SU-DHL-6 (cell line): Measurements from ENCODE around the gene TES.
"Not testable (repeated sequence)": the region's sequence is repeated elsewhere in the genome, so short reads cannot be mapped to it uniquely, and the experiment has no call there.

Source experiments
- H2AFZ ChIP-seq: fragments of 200-600 bp; sonication (generic); 2 replicates; pipeline ENCODE4 v1.6.1; 2014; ENCODE audit warnings: low read depth, mild to moderate bottlenecking, moderate library complexity, mixed read lengths, antibody characterized with exemption, low read length; ENCODE audit not compliant: severe bottlenecking
- H3F3A ChIP-seq: fragments of 200-600 bp; shearing (Covaris generic); 2 replicates; pipeline ENCODE4 v1.6.0; 2016; ENCODE audit warnings: antibody characterized with exemption, mild to moderate bottlenecking; ENCODE audit not compliant: insufficient read depth
- H3K27ac ChIP-seq: fragments of 200-600 bp; sonication (generic); 2 replicates; pipeline ENCODE4 v1.5.1; 2016; ENCODE audit warnings: low read depth, mild to moderate bottlenecking, low read length, moderate library complexity, mixed read lengths
- H3K27me3 ChIP-seq: fragments of 200-600 bp; sonication (generic), shearing (Covaris generic); 2 replicates; pipeline ENCODE4 v1.6.0; 2014; ENCODE audit warnings: mild to moderate bottlenecking, low read length
- H3K36me3 ChIP-seq: fragments of 200-600 bp; sonication (generic); 2 replicates; pipeline ENCODE4 v1.6.1; 2014; ENCODE audit warnings: mild to moderate bottlenecking, low read length, mixed read lengths
- H3K4me2 ChIP-seq: fragments of 300-600, 200-600 bp; shearing (Covaris generic), sonication (generic); 2 replicates; pipeline ENCODE4 v1.6.0; 2014; ENCODE audit warnings: low read length, low read depth, mild to moderate bottlenecking; ENCODE audit not compliant: poor library complexity, severe bottlenecking
- H3K4me3 ChIP-seq: fragments of 200-600 bp; sonication (generic); 2 replicates; pipeline ENCODE4 v1.5.1; 2014; ENCODE audit warnings: antibody characterized with exemption, low read length, mild to moderate bottlenecking, mixed read lengths; ENCODE audit not compliant: insufficient read depth, poor library complexity, severe bottlenecking
- H3K79me2 ChIP-seq: fragments of 200-600 bp; sonication (generic); 2 replicates; pipeline ENCODE4 v1.6.1; 2014; ENCODE audit warnings: mild to moderate bottlenecking, low read length, moderate library complexity; ENCODE audit not compliant: insufficient read depth
- H3K9ac ChIP-seq: fragments of 200-600 bp; sonication (generic); 2 replicates; pipeline ENCODE4 v1.7.0; 2014; ENCODE audit warnings: mild to moderate bottlenecking, low read length
- H3K9me2 ChIP-seq: fragments of 200-600 bp; sonication (generic); replicated peaks from 2 replicates; pipeline ENCODE4 v1.6.1; 2014; ENCODE audit warnings: low read length; ENCODE audit not compliant: insufficient read depth
- H3K9me3 ChIP-seq: fragments of 200-600 bp; sonication (generic); 2 replicates; pipeline ENCODE4 v1.6.1; 2014; ENCODE audit warnings: low read length, mixed read lengths; ENCODE audit not compliant: insufficient read depth
- H4K20me1 ChIP-seq: fragments of 200-600 bp; sonication (generic); 2 replicates; pipeline ENCODE4 v1.6.1; 2014; ENCODE audit warnings: low read depth, mild to moderate bottlenecking, antibody characterized with exemption, low read length, moderate library complexity, mixed read lengths
- CTCF ChIP-seq: fragments of 200-600 bp; sonication (generic); IDR thresholded peaks from one replicate; pipeline ENCODE4 v1.5.1; 2017; ENCODE audit warnings: antibody characterized with exemption, mild to moderate bottlenecking, low read length, moderate library complexity; ENCODE audit not compliant: insufficient read depth, poor library complexity, severe bottlenecking
- EZH2phosphoT487 ChIP-seq: fragments of 200-600 bp; sonication (generic), shearing (Covaris generic); conservative IDR thresholded peaks from 2 replicates; pipeline ENCODE4 v1.6.1; 2018; ENCODE audit warnings: mild to moderate bottlenecking, antibody characterized with exemption, low read length, moderate library complexity, mixed read lengths

Gene TES

GRCh38 chr7:116173051-116174028, 37.0 kb upstream of the TES start:
- Histone ChIP-seq H3K27me3 (no peaks in the 10 kb centered on the region), H2AFZ (no peak overlapping the region), H3K79me2 (no peaks in the 10 kb centered on the region), H3K9ac (no peak overlapping the region), H3K4me2 (no peak overlapping the region), H3K36me3 (no peaks in the 10 kb centered on the region), H3K27ac (no peak overlapping the region), H4K20me1 (no peaks in the 10 kb centered on the region), H3K9me2 (no peaks in the 10 kb centered on the region), H3K4me3 (no peak overlapping the region), H3F3A (no peaks in the 10 kb centered on the region), H3K9me3 (no peaks in the 10 kb centered on the region)
- no peak for TF ChIP-seq EZH2phosphoT487
- no peak for TF ChIP-seq CTCF

DNA sequence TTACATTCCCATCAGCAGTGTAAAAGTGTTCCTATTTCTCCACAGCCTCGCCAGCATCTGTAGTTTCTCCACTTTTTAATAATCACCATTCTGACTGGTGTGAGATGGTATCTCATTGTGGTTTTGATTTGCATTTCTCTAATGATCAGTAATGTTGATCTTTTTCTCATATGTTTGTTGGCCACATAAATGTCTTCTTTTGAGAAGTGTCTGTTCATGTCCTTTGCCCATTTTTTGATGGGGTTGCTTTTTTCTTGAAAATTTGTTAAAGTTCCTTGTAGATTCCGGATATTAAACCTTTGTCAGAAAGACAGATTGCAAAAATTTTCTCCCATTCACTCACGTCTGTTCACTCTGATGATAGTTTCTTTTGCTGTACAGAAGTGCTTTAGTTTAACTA, 35.2 kb upstream of the TES start:
- not testable (repeated sequence) for H3K36me3 ChIP-seq, H3K4me2 ChIP-seq, H3K9me2 ChIP-seq

DNA sequence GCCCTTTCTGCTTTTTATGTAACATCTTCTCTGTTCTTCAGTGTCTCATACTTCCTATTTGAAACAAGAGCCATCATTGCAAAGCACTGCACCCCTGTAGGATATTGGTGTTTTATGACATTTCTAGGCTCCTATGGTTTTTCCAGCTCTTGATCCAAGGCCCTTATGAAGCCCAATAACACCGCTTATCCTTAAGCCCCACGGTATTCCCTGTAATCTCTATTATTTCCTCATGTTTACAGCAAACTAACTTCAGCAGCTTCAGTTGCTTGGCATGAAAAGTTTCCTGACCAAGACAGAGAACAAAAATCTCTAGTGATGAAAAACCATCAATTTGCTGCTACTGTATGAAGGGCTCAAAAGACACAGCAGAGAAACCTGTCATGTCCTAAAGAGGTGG, 34.1 kb upstream of the TES start:
- no peaks in the 10 kb centered on the region for H3K36me3 ChIP-seq
- no peak overlapping the region for H3K9ac ChIP-seq
- no peaks in the 10 kb centered on the region for H3K9me3 ChIP-seq
- H3K27me3 ChIP-seq = no peaks in the 10 kb centered on the region
- H3K27ac ChIP-seq = no peak overlapping the region
- H3K4me3 ChIP-seq = no peak overlapping the region
- no peak overlapping the region for H3K4me2 ChIP-seq
- TF ChIP-seq EZH2phosphoT487 = no peak
- no peak for TF ChIP-seq CTCF
- no peaks in the 10 kb centered on the region for H3K9me2 ChIP-seq
- H3F3A ChIP-seq = no peaks in the 10 kb centered on the region
- no peak overlapping the region for H2AFZ ChIP-seq
- no peaks in the 10 kb centered on the region for H4K20me1 ChIP-seq
- H3K79me2 ChIP-seq = no peaks in the 10 kb centered on the region

More for the DNA sequence above, 35.2 kb upstream of the TES start:
- H3K27me3 ChIP-seq, H4K20me1 ChIP-seq, H3K4me3 ChIP-seq, H3K9ac ChIP-seq, H3K27ac ChIP-seq, H3K79me2 ChIP-seq, H3F3A ChIP-seq, H2AFZ ChIP-seq, H3K9me3 ChIP-seq: not testable (repeated sequence)

DNA sequence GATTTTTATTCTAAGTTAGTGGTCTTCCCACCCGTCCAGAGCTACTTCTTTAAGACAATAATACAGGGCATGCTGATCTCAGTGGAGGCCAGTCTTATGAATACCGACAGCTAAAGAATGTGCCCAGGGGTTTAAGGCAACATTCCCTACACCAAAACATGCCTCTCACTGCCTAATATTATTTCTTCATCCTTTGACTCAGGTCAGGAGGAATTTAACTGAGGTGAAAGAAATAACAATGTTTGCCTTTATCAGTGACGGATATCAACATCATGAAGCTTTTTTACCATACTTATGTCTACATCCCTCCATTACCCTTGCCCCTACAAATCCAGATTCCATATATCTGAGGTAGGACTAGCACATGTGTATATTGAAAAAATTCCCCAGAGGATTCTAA, 33.3 kb upstream of the TES start:
- H3K36me3 ChIP-seq = no peaks in the 10 kb centered on the region
- no peaks in the 10 kb centered on the region for H3K9me3 ChIP-seq
- H3F3A ChIP-seq = no peaks in the 10 kb centered on the region
- no peaks in the 10 kb centered on the region for H3K27me3 ChIP-seq
- H2AFZ ChIP-seq = no peak overlapping the region
- no peaks in the 10 kb centered on the region for H3K79me2 ChIP-seq
- H3K9ac ChIP-seq = no peak overlapping the region
- H3K27ac ChIP-seq = no peak overlapping the region
- no peaks in the 10 kb centered on the region for H4K20me1 ChIP-seq
- TF ChIP-seq CTCF (no peak), EZH2phosphoT487 (no peak)
- no peak overlapping the region for H3K4me2 ChIP-seq
- H3K9me2 ChIP-seq = no peaks in the 10 kb centered on the region
- no peak overlapping the region for H3K4me3 ChIP-seq
